ENCODE results near the gene MVD. TPM values are rescaled to one million over a fixed set of nuclear protein-coding genes. Genes with fewer than 3 reads are reported as not detected.

Gene MVD
- total and polyA plus RNA-seq, 2 of the 4 experiments (the other 2 are of a cell fraction) = 18.3 to 28.4 TPM

- ChIA-PET POLR2A (ENCODE audit: unreplicated experiment) (interaction anchor here (0.5 kb wide), 1 partner anchor 104 kb away, joined by 4 read pairs; no protein-coding TSS in a partner anchor), CTCF (no interaction called here)
- dilution Hi-C loops (cut with HindIII; ENCODE audit: low sequenced_read_pairs, unreplicated experiment) (no loop called here), in situ Hi-C loops (cut with MboI; ENCODE audit: low sequenced_read_pairs) (no loop called here), intact Hi-C loops (cut with micrococcal nuclease) (no loop called here)
- Histone ChIP-seq H2AK9ac (replicated peaks; ENCODE audit: low read depth, low read length, poor library complexity) (no peak overlapping the region), H4K8ac (ENCODE audit: low read depth in 2 of 2, low read length in 2 of 2) (no peak overlapping the region), H2BK120ac (ENCODE audit: low read depth, low read length) (no peak overlapping the region), H3K4ac (ENCODE audit: low read depth, low read length) (no peak overlapping the region), H2BK20ac (ENCODE audit: low read depth, low read length) (no peak overlapping the region), H2AFZ (replicated peaks; ENCODE audit: low read length, poor library complexity) (no peak overlapping the region), H3K79me1 (ENCODE audit: low read depth in 1 of 2, low read length in 2 of 2) (peaks cover 11 to 47% of the 10 kb centered on the region in 2 experiments; a peak in 3 of 4 replicates), H3K9me3 (ENCODE audit: control insufficient read depth, insufficient read depth, low read length) (no peaks in the 10 kb centered on the region), H4K20me1 (ENCODE audit: insufficient read depth, low read length) (peaks cover 38% of the 10 kb centered on the region), H3K36me3 (ENCODE audit: control insufficient read depth, insufficient read depth, low read length) (peaks cover 38% of the 10 kb centered on the region), H3K9ac (ENCODE audit: low read depth, low read length) (no peak overlapping the region), H3K27me3 (ENCODE audit: control insufficient read depth, insufficient read depth, low read length) (no peaks in the 10 kb centered on the region), H3K18ac (ENCODE audit: low read depth, low read length) (no peak overlapping the region), H2AK5ac (ENCODE audit: low read depth, low read length) (no peak overlapping the region), H3K4me2 (ENCODE audit: low read depth, low read length) (no peak overlapping the region), H4K5ac (ENCODE audit: low read depth, low read length) (no peak overlapping the region), H3K4me3 (ENCODE audit: insufficient read depth, low read depth, low read length) (no peak overlapping the region), H3K27ac (ENCODE audit: insufficient read depth, low read length) (no peak overlapping the region), H3K14ac (replicated peaks; ENCODE audit: low read depth, low read length) (no peak overlapping the region), H3K4me1 (ENCODE audit: control insufficient read depth, insufficient read depth, low read length) (peaks cover 5% of the 10 kb centered on the region; the same call in 1 of the 2 replicates), H2BK15ac (ENCODE audit: low read depth, low read length) (no peak overlapping the region), H4K91ac (ENCODE audit: insufficient read depth, low read depth, low read length) (no peak overlapping the region), H3K56ac (ENCODE audit: extremely low read depth, insufficient read depth, low read length) (no peak overlapping the region), H3K23ac (ENCODE audit: low read depth, low read length) (no peak overlapping the region), H3K9me1 (ENCODE audit: insufficient read depth, low read length) (no peaks in the 10 kb centered on the region), H2BK5ac (ENCODE audit: low read depth, low read length, poor library complexity, severe bottlenecking) (no peak overlapping the region)
- no peak for ATAC-seq (ENCODE audit: low read depth)
- no TSS peak for BruUV-seq (replicated peaks)
- WGBS, 2 experiments (ENCODE audit: extremely low coverage in 2 of 2, insufficient read length in 1 of 2) = 77% methylated on average over 8 of the region's 18 CpGs; no CpG with 5 or more reads in 1 of the 2 experiments
- DNase-seq = no peak
- TF ChIP-seq SMC3 (IDR thresholded peaks at IDR 0.05; ENCODE audit: low read depth, low read length) = no peak
- TF ChIP-seq CEBPB (IDR thresholded peaks at IDR 0.05; ENCODE audit: low read depth, low read length) = no peak
- no peak for TF ChIP-seq RAD21 (IDR thresholded peaks at IDR 0.05; ENCODE audit: low read length)
- TF ChIP-seq FOS (IDR thresholded peaks at IDR 0.05; ENCODE audit: low read depth, low read length) = no peak
- no peak for TF ChIP-seq ELK1 (IDR thresholded peaks at IDR 0.05; ENCODE audit: borderline replicate concordance, low read depth, low read length)
- TF ChIP-seq BHLHE40 (IDR thresholded peaks at IDR 0.05; ENCODE audit: low read depth, low read length) = no peak
- no peak for TF ChIP-seq RCOR1 (IDR thresholded peaks at IDR 0.05; ENCODE audit: insufficient replicate concordance, low read length)
- no peak for TF ChIP-seq CHD1 (IDR thresholded peaks at IDR 0.05; ENCODE audit: low read depth, low read length)
- no peak for TF ChIP-seq USF2 (IDR thresholded peaks at IDR 0.05; ENCODE audit: low read depth, low read length)
- TF ChIP-seq, protein P1, sequence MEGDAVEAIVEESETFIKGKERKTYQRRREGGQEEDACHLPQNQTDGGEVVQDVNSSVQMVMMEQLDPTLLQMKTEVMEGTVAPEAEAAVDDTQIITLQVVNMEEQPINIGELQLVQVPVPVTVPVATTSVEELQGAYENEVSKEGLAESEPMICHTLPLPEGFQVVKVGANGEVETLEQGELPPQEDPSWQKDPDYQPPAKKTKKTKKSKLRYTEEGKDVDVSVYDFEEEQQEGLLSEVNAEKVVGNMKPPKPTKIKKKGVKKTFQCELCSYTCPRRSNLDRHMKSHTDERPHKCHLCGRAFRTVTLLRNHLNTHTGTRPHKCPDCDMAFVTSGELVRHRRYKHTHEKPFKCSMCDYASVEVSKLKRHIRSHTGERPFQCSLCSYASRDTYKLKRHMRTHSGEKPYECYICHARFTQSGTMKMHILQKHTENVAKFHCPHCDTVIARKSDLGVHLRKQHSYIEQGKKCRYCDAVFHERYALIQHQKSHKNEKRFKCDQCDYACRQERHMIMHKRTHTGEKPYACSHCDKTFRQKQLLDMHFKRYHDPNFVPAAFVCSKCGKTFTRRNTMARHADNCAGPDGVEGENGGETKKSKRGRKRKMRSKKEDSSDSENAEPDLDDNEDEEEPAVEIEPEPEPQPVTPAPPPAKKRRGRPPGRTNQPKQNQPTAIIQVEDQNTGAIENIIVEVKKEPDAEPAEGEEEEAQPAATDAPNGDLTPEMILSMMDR (conservative IDR thresholded peaks at IDR 0.05; ENCODE audit: low read depth, low read length) = no peak
Measured at GRCh38 chr16:88711750-88712340, 49.0 kb upstream of the MVD start.
